Activated naive CD4-positive, alpha-beta T cell treated with anti-CD3 and anti-CD28 coated beads, Interleukin-2, amount 50 U/mL, for 72 hours (primary cell): ENCODE data around the gene ZNF319. TPM values are rescaled to one million over a fixed set of nuclear protein-coding genes. Genes with fewer than 3 reads are reported as not detected.

Experiments
- ATAC-seq, 2 donors: fragments of 150-1000 bp; cut with Tn5 transposase; 2 replicates each; pipeline ENCODE4 v1.10.0; 2021; ENCODE audit warnings: mild to moderate bottlenecking in 2 of 2, moderate library complexity in 2 of 2
- DNase-seq, 2 donors: peaks; one replicate each; pipeline ENCODE4 v3.0.0; 2021 to 2022; ENCODE audit warnings: low spot score in 2 of 2
- H3K27ac Mint-ChIP-seq, 2 donors: one replicate each; pipeline ENCODE4 v1.8.0; 2022; ENCODE audit warnings: mild to moderate bottlenecking in 2 of 2, mixed read lengths in 2 of 2
- H3K36me3 Mint-ChIP-seq, 2 donors: one replicate each; pipeline ENCODE4 v1.8.0; 2022; ENCODE audit warnings: mixed read lengths in 2 of 2
- H3K9me3 Mint-ChIP-seq, 2 donors: one replicate each; pipeline ENCODE4 v1.8.0; 2022; ENCODE audit warnings: mixed read lengths in 2 of 2
- total RNA-seq, 2 donors: library from RNA; stranded (reverse); gene quantifications; one replicate each; pipeline ENCODE4 v1.2.3, GENCODE V29; 2022

Gene ZNF319
- total RNA-seq, 2 donors from 2014 or later = 3.1 to 5.6 TPM

- peak in 1 of 2 donors; percentile 21 for DNase-seq
- Mint-ChIP-seq H3K9me3 (no peaks in the 10 kb centered on the region), H3K36me3 (no peaks in the 10 kb centered on the region), H3K27ac (no peak overlapping the region)
- no peak for ATAC-seq
Measured at GRCh38 chr16:58026705-58027160, 26.3 kb upstream of the ZNF319 start.

- DNase-seq (peak in 1 of 2 donors; percentile 25), ATAC-seq (peak in 1 of 2 donors; percentile 18)
- Mint-ChIP-seq H3K27ac (no peak overlapping the region), H3K9me3 (no peaks in the 10 kb centered on the region), H3K36me3 (no peaks in the 10 kb centered on the region)
Measured at GRCh38 chr16:58026139-58026704, 25.8 kb upstream of the ZNF319 start.

GRCh38 chr16:58025351-58026138, 25.1 kb upstream of the ZNF319 start, which contains the start of gene MMP15:
TSS of gene MMP15 (plus strand) at chr16:58025754. CDS start at chr16:58026351, 597 bp downstream.
- DNase-seq (peak in 1 of 2 donors; percentile 72), ATAC-seq (peak; percentile 64 to 84)
- no peaks in the 10 kb centered on the region for H3K9me3 Mint-ChIP-seq
- H3K27ac Mint-ChIP-seq = no peak within 1 kb of the TSS
- H3K36me3 Mint-ChIP-seq = no peaks in the 10 kb centered on the region

- no peaks in the 10 kb centered on the region for H3K9me3 Mint-ChIP-seq
- DNase-seq (peak in 1 of 2 donors; percentile 31), ATAC-seq (peak; percentile 5 to 41)
- H3K27ac Mint-ChIP-seq = no peak overlapping the region
- no peaks in the 10 kb centered on the region for H3K36me3 Mint-ChIP-seq
Measured at GRCh38 chr16:58024486-58025350, 24.2 kb upstream of the ZNF319 start.

- DNase-seq = no peak
- no peaks in the 10 kb centered on the region for H3K9me3 Mint-ChIP-seq
- no peak overlapping the region for H3K27ac Mint-ChIP-seq
- H3K36me3 Mint-ChIP-seq = no peaks in the 10 kb centered on the region
- ATAC-seq = no peak
Measured at GRCh38 chr16:58022601-58023371, 22.3 kb upstream of the ZNF319 start.

- H3K9me3 Mint-ChIP-seq = no peaks in the 10 kb centered on the region
- no peaks in the 10 kb centered on the region for H3K36me3 Mint-ChIP-seq
- no peak overlapping the region for H3K27ac Mint-ChIP-seq
- no peak for ATAC-seq
- no peak for DNase-seq
Measured at GRCh38 chr16:58021661-58022551, 21.4 kb upstream of the ZNF319 start.

- Mint-ChIP-seq H3K9me3 (no peaks in the 10 kb centered on the region), H3K27ac (peak overlapping the region; percentile 40 to 46), H3K36me3 (no peaks in the 10 kb centered on the region)
- DNase-seq (peak in 1 of 2 donors; percentile 69), ATAC-seq (peak; percentile 36)
Measured at GRCh38 chr16:58020628-58021521, 20.4 kb upstream of the ZNF319 start.

GRCh38 chr16:58019866-58020538, 19.5 kb upstream of the ZNF319 start:
- Mint-ChIP-seq H3K27ac (peak overlapping the region in 1 of 2 donors; percentile 40), H3K9me3 (no peaks in the 10 kb centered on the region), H3K36me3 (no peaks in the 10 kb centered on the region)
- DNase-seq = no peak
- no peak for ATAC-seq

- no peak overlapping the region for H3K27ac Mint-ChIP-seq
- no peaks in the 10 kb centered on the region for H3K36me3 Mint-ChIP-seq
- DNase-seq = no peak
- no peaks in the 10 kb centered on the region for H3K9me3 Mint-ChIP-seq
- ATAC-seq = no peak
Measured at GRCh38 chr16:58018803-58019202, 18.3 kb upstream of the ZNF319 start.

GRCh38 chr16:58016840-58017446, 16.5 kb upstream of the ZNF319 start:
- ATAC-seq = no peak
- no peaks in the 10 kb centered on the region for H3K36me3 Mint-ChIP-seq
- DNase-seq = no peak
- H3K9me3 Mint-ChIP-seq = no peaks in the 10 kb centered on the region
- no peak overlapping the region for H3K27ac Mint-ChIP-seq

- Mint-ChIP-seq H3K9me3 (no peaks in the 10 kb centered on the region), H3K27ac (no peak overlapping the region)
Measured at GRCh38 chr16:58013201-58013956, 12.9 kb upstream of the ZNF319 start.

GRCh38 chr16:58012481-58012880, 12.0 kb upstream of the ZNF319 start:
- Mint-ChIP-seq H3K36me3 (peaks cover 0 to 7% of the 10 kb centered on the region in 2 donors), H3K27ac (no peak overlapping the region), H3K9me3 (no peaks in the 10 kb centered on the region)
- DNase-seq (no peak), ATAC-seq (no peak)

More at GRCh38 chr16:58013201-58013956, 12.9 kb upstream of the ZNF319 start:
- ATAC-seq = no peak
- H3K36me3 Mint-ChIP-seq = peaks cover 0 to 7% of the 10 kb centered on the region in 2 donors
- no peak for DNase-seq

- Mint-ChIP-seq H3K9me3 (no peaks in the 10 kb centered on the region), H3K36me3 (peaks cover 6 to 7% of the 10 kb centered on the region in 2 donors), H3K27ac (peak overlapping the region in 1 of 2 donors; percentile 44)
- DNase-seq (no peak), ATAC-seq (no peak)
Measured at GRCh38 chr16:58011652-58012051, 11.2 kb upstream of the ZNF319 start.
